ENCODE data around the gene POLE2. TPM values are rescaled to one million over a fixed set of nuclear protein-coding genes. Genes with fewer than 3 reads are reported as not detected.
"Not testable (repeated sequence)": the region's sequence is repeated elsewhere in the genome, so short reads cannot be mapped to it uniquely, and the experiment has no call there.

Gene POLE2
- total RNA-seq, 2 donors from 2014 or later: 19.5 to 30.5 TPM

DNA sequence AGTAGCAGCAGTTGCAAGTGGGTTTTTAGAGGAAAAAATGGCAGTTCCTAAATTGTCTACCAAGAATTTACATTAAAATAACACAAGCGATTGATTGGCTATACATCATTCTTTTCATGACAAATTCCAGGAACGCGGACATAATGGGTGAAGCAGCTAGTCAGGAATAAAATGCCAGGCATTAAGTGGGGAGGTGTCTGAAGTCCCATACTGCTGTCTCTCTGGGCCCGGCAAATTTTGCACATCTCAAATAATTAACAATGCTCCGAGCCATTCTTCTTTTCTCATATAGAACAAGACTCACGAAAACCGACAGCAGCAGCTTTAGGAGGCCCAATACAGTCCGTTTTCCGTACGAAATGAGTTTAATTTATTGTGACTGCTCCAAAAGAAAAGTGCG is 68.3 kb downstream of the POLE2 start:
- peak overlapping the region; percentile 95 to 100 for H3K27ac Mint-ChIP-seq
- H3K36me3 Mint-ChIP-seq: peaks cover 23% of the 10 kb centered on the region
- ATAC-seq (no peak), DNase-seq (ENCODE audit: low spot score) (no peak)
- no peaks in the 10 kb centered on the region for H3K9me3 Mint-ChIP-seq
- H3K27me3 Mint-ChIP-seq: no peaks in the 10 kb centered on the region
- H3K4me3 Mint-ChIP-seq: peak overlapping the region; percentile 91
- H3K4me1 Mint-ChIP-seq (ENCODE audit: low read depth in 2 of 2): peaks cover 29 to 45% of the 10 kb centered on the region in 2 donors

DNA sequence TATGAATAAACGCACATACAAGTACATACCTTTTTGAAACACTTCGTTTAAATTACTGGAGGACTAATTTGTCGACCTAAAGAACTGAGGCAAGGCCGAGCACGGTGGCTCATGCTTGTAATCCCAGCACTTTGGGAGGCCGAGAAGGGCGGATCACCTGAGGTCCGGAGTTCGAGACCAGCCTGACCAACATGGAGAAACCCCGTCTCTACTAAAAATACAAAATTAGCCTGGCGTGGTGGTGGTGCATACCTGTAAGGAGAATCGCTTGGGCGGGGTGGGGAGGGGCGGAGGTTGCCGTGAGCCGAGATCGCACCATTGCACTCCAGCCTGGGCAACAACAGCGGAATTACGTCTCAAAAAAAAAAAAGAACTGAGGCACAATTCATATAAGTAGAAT is 68.7 kb downstream of the POLE2 start:
- Mint-ChIP-seq H3K4me3 (peak overlapping the region; percentile 91), H3K27ac (peak overlapping the region; percentile 95 to 100), H3K4me1 (ENCODE audit: low read depth in 2 of 2) (peaks cover 28 to 41% of the 10 kb centered on the region in 2 donors), H3K36me3 (peaks cover 23% of the 10 kb centered on the region)
- H3K27me3 Mint-ChIP-seq; H3K9me3 Mint-ChIP-seq; DNase-seq (ENCODE audit: low spot score); ATAC-seq: not testable (repeated sequence)

GRCh38 chr14:49617852-49618519 is 70.0 kb downstream of the POLE2 start:
- peak overlapping the region; percentile 91 for H3K4me3 Mint-ChIP-seq
- H3K4me1 Mint-ChIP-seq (ENCODE audit: low read depth in 2 of 2): peaks cover 27 to 30% of the 10 kb centered on the region in 2 donors
- no peaks in the 10 kb centered on the region for H3K9me3 Mint-ChIP-seq
- no peaks in the 10 kb centered on the region for H3K27me3 Mint-ChIP-seq
- no peak for DNase-seq (ENCODE audit: low spot score)
- no peak for ATAC-seq
- H3K27ac Mint-ChIP-seq: peak overlapping the region; percentile 95 to 100
- H3K36me3 Mint-ChIP-seq: peaks cover 23% of the 10 kb centered on the region

- Mint-ChIP-seq H3K27ac (peak overlapping the region; percentile 38 to 83), H3K4me3 (no peak overlapping the region), H3K27me3 (no peaks in the 10 kb centered on the region), H3K4me1 (ENCODE audit: low read depth in 2 of 2) (peaks cover 17 to 19% of the 10 kb centered on the region in 2 donors), H3K9me3 (no peaks in the 10 kb centered on the region), H3K36me3 (peaks cover 13% of the 10 kb centered on the region)
- no peak for DNase-seq (ENCODE audit: low spot score)
- no peak for ATAC-seq
These were observed 72.2 kb downstream of the POLE2 start for GRCh38 chr14:49615776-49616175.

DNA sequence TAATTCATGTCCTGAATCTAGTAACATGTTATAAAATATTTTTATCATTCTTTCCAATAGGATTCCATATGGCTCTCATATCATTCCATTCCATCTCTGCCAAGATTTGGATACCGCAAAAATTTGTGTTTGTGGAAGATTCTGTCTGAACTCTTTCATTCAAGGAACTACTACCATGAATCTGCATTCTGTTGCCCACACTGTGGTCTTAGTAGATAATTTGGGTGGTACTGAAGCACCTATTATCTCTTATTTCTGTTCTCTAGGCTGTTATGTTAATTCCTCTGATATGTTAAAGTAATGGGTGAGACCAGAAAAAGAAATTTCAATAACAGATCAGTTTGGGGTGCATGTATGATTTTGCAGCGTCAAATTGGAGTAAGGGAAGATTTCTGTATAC is 73.8 kb downstream of the POLE2 start:
- H3K4me1 Mint-ChIP-seq (ENCODE audit: low read depth in 2 of 2): peaks cover 17 to 18% of the 10 kb centered on the region in 2 donors
- H3K9me3 Mint-ChIP-seq: no peaks in the 10 kb centered on the region
- DNase-seq (ENCODE audit: low spot score) (no peak), ATAC-seq (no peak)
- H3K27ac Mint-ChIP-seq: no peak overlapping the region
- no peaks in the 10 kb centered on the region for H3K27me3 Mint-ChIP-seq
- no peak overlapping the region for H3K4me3 Mint-ChIP-seq
- H3K36me3 Mint-ChIP-seq: peaks cover 13% of the 10 kb centered on the region

DNA sequence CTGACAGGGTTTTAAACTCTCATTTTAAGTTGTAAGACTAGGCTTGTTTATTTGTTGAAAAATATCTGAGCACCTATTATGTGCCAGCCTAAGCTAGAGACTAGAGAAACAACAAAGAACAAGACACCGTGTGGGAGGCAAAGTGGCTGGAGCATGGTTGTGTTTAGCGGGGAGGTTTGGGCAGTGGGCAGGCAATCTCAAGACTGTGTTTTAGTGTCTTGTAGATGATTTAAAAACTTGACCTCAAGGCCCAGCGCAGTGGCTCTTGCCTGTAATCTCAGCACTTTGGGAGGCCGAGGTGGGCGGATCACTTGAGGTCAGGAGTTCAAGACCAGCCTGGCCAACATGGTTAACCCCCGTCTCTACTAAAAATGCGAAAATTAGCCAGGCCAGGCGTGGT is 75.3 kb downstream of the POLE2 start:
- DNase-seq (ENCODE audit: low spot score) (no peak), ATAC-seq (no peak)
- no peaks in the 10 kb centered on the region for H3K36me3 Mint-ChIP-seq
- H3K4me3 Mint-ChIP-seq: no peak overlapping the region
- no peaks in the 10 kb centered on the region for H3K27me3 Mint-ChIP-seq
- H3K27ac Mint-ChIP-seq: no peak overlapping the region
- H3K9me3 Mint-ChIP-seq: no peaks in the 10 kb centered on the region
- H3K4me1 Mint-ChIP-seq (ENCODE audit: low read depth in 2 of 2): peaks cover 4 to 13% of the 10 kb centered on the region in 2 donors

- H3K4me3 Mint-ChIP-seq: no peak overlapping the region
- DNase-seq (ENCODE audit: low spot score) (no peak), ATAC-seq (no peak)
- no peaks in the 10 kb centered on the region for H3K9me3 Mint-ChIP-seq
- no peaks in the 10 kb centered on the region for H3K36me3 Mint-ChIP-seq
- H3K4me1 Mint-ChIP-seq (ENCODE audit: low read depth in 2 of 2): peaks cover 0 to 10% of the 10 kb centered on the region in 2 donors
- H3K27ac Mint-ChIP-seq: no peak overlapping the region
- no peaks in the 10 kb centered on the region for H3K27me3 Mint-ChIP-seq
These were observed 75.8 kb downstream of the POLE2 start for GRCh38 chr14:49612251-49612650.

DNA sequence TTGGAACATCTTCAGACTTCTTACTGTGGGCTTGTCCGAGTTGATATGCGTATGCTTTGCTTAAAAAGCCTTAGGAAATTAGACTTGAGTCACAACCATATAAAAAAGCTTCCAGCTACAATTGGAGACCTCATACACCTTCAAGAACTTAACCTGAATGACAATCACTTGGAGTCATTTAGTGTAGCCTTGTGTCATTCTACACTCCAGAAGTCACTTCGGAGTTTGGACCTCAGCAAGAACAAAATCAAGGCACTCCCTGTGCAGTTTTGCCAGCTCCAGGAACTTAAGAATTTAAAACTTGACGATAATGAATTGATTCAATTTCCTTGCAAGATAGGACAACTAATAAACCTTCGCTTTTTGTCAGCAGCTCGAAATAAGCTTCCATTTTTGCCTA is 80.4 kb downstream of the POLE2 start:
- no peak overlapping the region for H3K27ac Mint-ChIP-seq
- H3K4me3 Mint-ChIP-seq: no peak overlapping the region

GRCh38 chr14:49598485-49599300 is 89.3 kb downstream of the POLE2 start, which contains the start of gene LRR1:
TSS of gene LRR1 (plus strand) at chr14:49598940. CDS start at chr14:49599021, 81 bp downstream.
- DNase-seq (ENCODE audit: low spot score) (peak; percentile 90), ATAC-seq (peak; percentile 90 to 94)
- Mint-ChIP-seq H3K9me3 (no peaks in the 10 kb centered on the region), H3K27ac (peak within 1 kb of the TSS; percentile 99), H3K4me3 (peak within 1 kb of the TSS; percentile 94), H3K36me3 (peaks cover 5% of the 10 kb centered on the region), H3K4me1 (ENCODE audit: low read depth in 2 of 2) (peaks cover 5 to 11% of the 10 kb centered on the region in 2 donors), H3K27me3 (no peaks in the 10 kb centered on the region)

More for the DNA sequence above, 80.4 kb downstream of the POLE2 start:
- Mint-ChIP-seq H3K4me1 (ENCODE audit: low read depth in 2 of 2) (peaks cover 11% of the 10 kb centered on the region in 2 donors), H3K9me3 (no peaks in the 10 kb centered on the region), H3K36me3 (peaks cover 12% of the 10 kb centered on the region), H3K27me3 (no peaks in the 10 kb centered on the region)
- ATAC-seq (no peak), DNase-seq (ENCODE audit: low spot score) (no peak)

GRCh38 chr14:49598189-49598484 is 89.9 kb downstream of the POLE2 start:
- no peaks in the 10 kb centered on the region for H3K27me3 Mint-ChIP-seq
- H3K4me3 Mint-ChIP-seq: peak overlapping the region; percentile 94
- no peaks in the 10 kb centered on the region for H3K9me3 Mint-ChIP-seq
- ATAC-seq: peak; percentile 1
- no peak for DNase-seq (ENCODE audit: low spot score)
- H3K4me1 Mint-ChIP-seq (ENCODE audit: low read depth in 2 of 2): peaks cover 5 to 11% of the 10 kb centered on the region in 2 donors
- H3K27ac Mint-ChIP-seq: peak overlapping the region; percentile 99
- peaks cover 5% of the 10 kb centered on the region for H3K36me3 Mint-ChIP-seq

DNA sequence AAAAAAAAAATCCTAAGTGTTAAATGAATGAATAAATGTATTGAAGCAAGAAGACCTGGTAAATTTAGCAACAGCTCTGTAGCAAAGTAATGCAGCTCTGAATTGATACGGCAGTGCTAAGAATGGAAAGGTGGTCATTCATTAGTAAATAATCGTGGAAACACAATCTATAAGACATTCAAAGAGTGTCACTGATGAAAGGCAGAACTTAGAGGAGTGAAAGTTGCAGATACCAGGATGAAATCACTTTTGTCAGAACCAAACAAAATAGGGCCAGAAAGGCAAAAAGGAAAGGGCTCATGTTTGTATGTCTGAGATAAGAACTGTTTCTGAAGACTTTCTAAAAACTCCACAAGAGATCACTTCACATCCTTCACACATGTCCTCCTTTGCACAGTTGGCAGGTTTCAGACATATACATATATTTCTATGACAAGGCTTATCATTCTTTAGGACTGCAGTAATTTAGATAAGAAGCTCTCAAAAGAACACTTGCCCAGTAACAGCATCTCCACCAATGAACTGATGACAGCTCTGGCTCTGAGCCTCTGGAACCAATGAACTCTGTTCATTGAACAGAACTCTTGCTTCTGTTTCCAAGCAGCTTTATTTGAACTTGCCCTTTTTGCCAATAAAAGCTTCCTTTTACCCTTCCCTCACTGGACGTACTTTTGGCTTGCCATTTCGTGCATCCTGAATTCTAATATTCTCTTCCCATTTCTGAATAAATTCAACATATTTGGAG is 93.5 kb downstream of the POLE2 start:
- Mint-ChIP-seq H3K27ac (no peak overlapping the region), H3K27me3 (no peaks in the 10 kb centered on the region), H3K4me1 (ENCODE audit: low read depth in 2 of 2) (peaks cover 0 to 3% of the 10 kb centered on the region in 2 donors), H3K9me3 (no peaks in the 10 kb centered on the region), H3K4me3 (no peak overlapping the region), H3K36me3 (no peaks in the 10 kb centered on the region)
- ATAC-seq: no peak
- DNase-seq (ENCODE audit: low spot score): no peak

Data from natural killer cell treated with Interleukin-12 subunit alpha and Interleukin-12 subunit beta and Interleukin-15 and Interleukin-18, amount 100 ng/mL, for 72 hours (primary cell).